MM.1S (cell line): Measurements from ENCODE around the gene FOS.

Source experiments
- DNase-seq: peaks from one replicate; pipeline ENCODE4 v3.0.0-alpha.2; 2015
- H2AFZ ChIP-seq: fragments of 300-600 bp; sonication (generic); 2 replicates; pipeline ENCODE4 v1.6.0; 2016; ENCODE audit warnings: antibody characterized with exemption, low read length
- H3F3A ChIP-seq: fragments of 300-600 bp; sonication (generic); 2 replicates; pipeline ENCODE4 v1.6.1; 2016; ENCODE audit warnings: mild to moderate bottlenecking, antibody characterized with exemption, low read length, moderate library complexity, mixed read lengths; ENCODE audit not compliant: insufficient read depth
- H3K27ac ChIP-seq: fragments of 300-600 bp; sonication (generic); 2 replicates; pipeline ENCODE4 v1.5.1; 2016; ENCODE audit warnings: mild to moderate bottlenecking, low read length
- H3K27me3 ChIP-seq: fragments of 300-600 bp; sonication (generic); replicated peaks from 2 replicates; pipeline ENCODE4 v1.6.0; 2016; ENCODE audit warnings: low read length; ENCODE audit not compliant: insufficient read depth
- H3K36me3 ChIP-seq: fragments of 300-600 bp; sonication (generic); replicated peaks from 2 replicates; pipeline ENCODE4 v1.6.1; 2016; ENCODE audit warnings: mild to moderate bottlenecking, low read length, mixed read lengths; ENCODE audit not compliant: insufficient read depth
- H3K4me1 ChIP-seq: fragments of 300-600 bp; sonication (generic); 2 replicates; pipeline ENCODE4 v1.6.1; 2016; ENCODE audit warnings: low read length, mixed read lengths
- H3K4me2 ChIP-seq: fragments of 300-600 bp; sonication (generic); 2 replicates; pipeline ENCODE4 v1.6.0; 2016; ENCODE audit warnings: low read depth, low read length
- H3K4me3 ChIP-seq: fragments of 300-600 bp; sonication (generic); 2 replicates; pipeline ENCODE4 v1.5.1; 2016; ENCODE audit warnings: low read length, mixed read lengths
- H3K79me2 ChIP-seq: fragments of 300-600 bp; sonication (generic); 2 replicates; pipeline ENCODE4 v1.6.1; 2016; ENCODE audit warnings: mixed run types, low read length, mixed read lengths
- H3K9ac ChIP-seq: fragments of 300-600 bp; sonication (generic); 2 replicates; pipeline ENCODE4 v1.6.1; 2016; ENCODE audit warnings: low read length, mixed read lengths
- H3K9me2 ChIP-seq: fragments of 300-600 bp; sonication (generic); replicated peaks from 2 replicates; pipeline ENCODE4 v1.6.1; 2016; ENCODE audit warnings: mild to moderate bottlenecking, low read length, mixed read lengths; ENCODE audit not compliant: insufficient read depth
- H3K9me3 ChIP-seq: fragments of 300-600 bp; sonication (generic); replicated peaks from 2 replicates; pipeline ENCODE4 v1.6.1; 2016; ENCODE audit warnings: mild to moderate bottlenecking, low read length, mixed read lengths; ENCODE audit not compliant: insufficient read depth
- H4K20me1 ChIP-seq: fragments of 300-600 bp; sonication (generic); 2 replicates; pipeline ENCODE4 v1.6.1; 2016; ENCODE audit warnings: mild to moderate bottlenecking, low read length, moderate library complexity, mixed read lengths; ENCODE audit not compliant: insufficient read depth
- CTCF ChIP-seq: fragments of 300-600 bp; sonication (generic); IDR thresholded peaks from 2 replicates; pipeline ENCODE4 v1.5.1; 2016; ENCODE audit warnings: antibody characterized with exemption, low read length, mixed read lengths
- EZH2 ChIP-seq: fragments of 300-600 bp; sonication (generic); optimal IDR thresholded peaks from 2 replicates; pipeline ENCODE3; 2017; ENCODE audit warnings: low read depth, mild to moderate bottlenecking, antibody characterized with exemption, low read length, mixed read lengths
- EZH2phosphoT487 ChIP-seq: fragments of 300-600 bp; sonication (generic); IDR thresholded peaks from 2 replicates; pipeline ENCODE4 v1.6.1; 2018; ENCODE audit warnings: antibody characterized with exemption, low read length

The FOS gene

GRCh38 chr14:75298187-75298965, 19.7 kb downstream of the FOS start:
- no peaks in the 10 kb centered on the region for H3K4me1 ChIP-seq

DNA sequence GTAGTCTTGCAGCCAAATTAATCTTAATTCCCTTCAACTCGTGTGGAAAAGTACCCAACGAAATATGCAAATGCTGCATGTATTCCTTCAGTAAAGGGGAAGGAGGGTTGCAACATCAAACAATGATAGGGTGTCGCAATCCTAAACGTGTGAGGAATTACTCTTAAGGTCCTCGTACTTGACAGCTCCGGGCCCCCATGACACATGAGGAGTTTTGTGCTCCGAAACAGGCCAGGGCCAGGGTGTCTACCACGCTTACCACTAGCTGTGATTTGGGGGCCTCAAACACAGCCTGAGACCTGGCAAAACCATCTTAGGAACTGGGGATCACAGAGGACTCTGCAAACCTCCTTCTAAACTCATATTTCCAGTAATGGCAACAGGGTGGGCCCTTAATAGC, 20.4 kb downstream of the FOS start:
- Histone ChIP-seq H3K4me1 (no peaks in the 10 kb centered on the region), H3K9me2 (no peaks in the 10 kb centered on the region)
- no peak for DNase-seq

More at GRCh38 chr14:75298187-75298965, 19.7 kb downstream of the FOS start:
- H3K27me3 ChIP-seq, result no peaks in the 10 kb centered on the region
- no peaks in the 10 kb centered on the region for H3K9me2 ChIP-seq
- no peaks in the 10 kb centered on the region for H3K9me3 ChIP-seq
- H3K4me3 ChIP-seq, result no peak overlapping the region
- no peak overlapping the region for H3K4me2 ChIP-seq
- TF ChIP-seq EZH2phosphoT487, result no peak
- TF ChIP-seq EZH2, result no peak
- TF ChIP-seq CTCF, result no peak
- H2AFZ ChIP-seq, result no peak overlapping the region
- H3K79me2 ChIP-seq, result no peaks in the 10 kb centered on the region
- 0 out of 2 replicates have a peak, but pooled peaks cover 4% of the 10 kb centered on the region for H3F3A ChIP-seq
- DNase-seq, result no peak
- no peak overlapping the region for H3K27ac ChIP-seq
- no peaks in the 10 kb centered on the region for H3K36me3 ChIP-seq
- H4K20me1 ChIP-seq, result no peaks in the 10 kb centered on the region
- H3K9ac ChIP-seq, result no peak overlapping the region

DNA sequence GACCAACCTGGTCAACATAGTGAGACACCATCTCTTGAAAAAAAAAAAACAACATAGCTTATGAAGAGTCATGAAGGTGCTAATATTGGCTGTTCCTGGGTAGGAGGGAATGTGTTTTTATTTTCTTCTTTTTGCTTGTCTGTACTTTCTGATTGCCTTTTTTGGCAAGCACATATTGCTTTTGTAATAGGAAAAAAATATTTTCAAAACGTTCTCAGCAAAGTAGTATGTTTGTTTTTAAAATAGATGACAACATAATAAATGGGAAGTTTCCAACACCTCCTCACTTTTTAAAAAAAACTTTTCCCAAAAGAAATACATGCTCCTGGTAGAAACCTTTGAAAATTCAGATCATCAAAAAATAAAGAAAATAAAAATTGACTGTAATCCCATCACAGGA, 20.9 kb downstream of the FOS start:
- H3K79me2 ChIP-seq, result no peaks in the 10 kb centered on the region
- no peak overlapping the region for H3K27ac ChIP-seq
- H3K9me2 ChIP-seq, result no peaks in the 10 kb centered on the region
- no peak overlapping the region for H3K4me2 ChIP-seq
- no peaks in the 10 kb centered on the region for H3K9me3 ChIP-seq
- no peak overlapping the region for H2AFZ ChIP-seq
- DNase-seq, result no peak
- H3F3A ChIP-seq, result 0 out of 2 replicates have a peak, but pooled peaks cover 4% of the 10 kb centered on the region
- no peak overlapping the region for H3K4me3 ChIP-seq
- H3K36me3 ChIP-seq, result no peaks in the 10 kb centered on the region
- TF ChIP-seq EZH2, result no peak
- TF ChIP-seq EZH2phosphoT487, result no peak
- no peak for TF ChIP-seq CTCF
- H3K9ac ChIP-seq, result no peak overlapping the region
- H4K20me1 ChIP-seq, result no peaks in the 10 kb centered on the region
- no peaks in the 10 kb centered on the region for H3K4me1 ChIP-seq
- H3K27me3 ChIP-seq, result no peaks in the 10 kb centered on the region

More for the DNA sequence above, 20.4 kb downstream of the FOS start:
- no peak overlapping the region for H2AFZ ChIP-seq
- H3K27ac ChIP-seq, result no peak overlapping the region
- H3F3A ChIP-seq, result 0 out of 2 replicates have a peak, but pooled peaks cover 4% of the 10 kb centered on the region
- no peak overlapping the region for H3K9ac ChIP-seq
- no peaks in the 10 kb centered on the region for H3K36me3 ChIP-seq
- H3K9me3 ChIP-seq, result no peaks in the 10 kb centered on the region
- no peaks in the 10 kb centered on the region for H4K20me1 ChIP-seq
- H3K79me2 ChIP-seq, result no peaks in the 10 kb centered on the region
- no peak overlapping the region for H3K4me2 ChIP-seq
- TF ChIP-seq CTCF (no peak), EZH2phosphoT487 (no peak), EZH2 (no peak)
- no peaks in the 10 kb centered on the region for H3K27me3 ChIP-seq
- no peak overlapping the region for H3K4me3 ChIP-seq
